ENCODE data around the gene PDE3A. TPM values are rescaled to one million over a fixed set of nuclear protein-coding genes. Genes with fewer than 3 reads are reported as not detected.

Gene PDE3A
- total RNA-seq, 4 donors from 2014 or later = 7.7 to 75.8 (median 18.7) TPM

DNA sequence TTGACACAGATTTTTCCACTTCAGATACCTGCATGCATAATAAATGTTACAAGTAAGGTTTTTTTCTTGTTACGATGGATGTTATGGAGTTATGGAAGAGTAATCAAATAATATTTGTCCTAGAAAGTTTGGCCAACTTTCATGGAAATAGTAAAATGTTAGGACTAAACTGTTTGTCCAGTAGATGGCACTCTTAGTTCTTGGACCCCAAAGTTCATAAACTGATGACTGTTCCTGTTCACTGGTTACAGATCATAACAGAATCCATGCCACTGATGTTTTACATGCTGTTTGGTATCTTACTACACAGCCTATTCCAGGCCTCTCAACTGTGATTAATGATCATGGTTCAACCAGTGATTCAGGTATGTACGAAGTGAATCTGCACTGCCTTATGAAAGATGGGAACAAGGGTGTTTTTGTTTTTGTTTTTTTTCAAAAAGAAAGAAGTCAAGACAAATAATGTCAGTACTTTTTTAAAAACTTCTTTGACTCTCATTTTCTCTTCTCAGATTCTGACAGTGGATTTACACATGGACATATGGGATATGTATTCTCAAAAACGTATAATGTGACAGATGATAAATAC is 278.0 kb downstream of the PDE3A start:
- intact Hi-C loops (cut with DNase I; ENCODE audit: low total_unique reads) = no loop called here
- Histone ChIP-seq H3K9me3 (no peaks in the 10 kb centered on the region), H3K27me3 (no peaks in the 10 kb centered on the region), H3K4me1 (no peaks in the 10 kb centered on the region), H3K36me3 (no peaks in the 10 kb centered on the region), H3K27ac (no peak overlapping the region), H3K4me3 (no peak overlapping the region)
- no peak for DNase-seq
- TF ChIP-seq POLR2A (IDR thresholded peaks at IDR 0.05) = no peak
- TF ChIP-seq, protein P1, sequence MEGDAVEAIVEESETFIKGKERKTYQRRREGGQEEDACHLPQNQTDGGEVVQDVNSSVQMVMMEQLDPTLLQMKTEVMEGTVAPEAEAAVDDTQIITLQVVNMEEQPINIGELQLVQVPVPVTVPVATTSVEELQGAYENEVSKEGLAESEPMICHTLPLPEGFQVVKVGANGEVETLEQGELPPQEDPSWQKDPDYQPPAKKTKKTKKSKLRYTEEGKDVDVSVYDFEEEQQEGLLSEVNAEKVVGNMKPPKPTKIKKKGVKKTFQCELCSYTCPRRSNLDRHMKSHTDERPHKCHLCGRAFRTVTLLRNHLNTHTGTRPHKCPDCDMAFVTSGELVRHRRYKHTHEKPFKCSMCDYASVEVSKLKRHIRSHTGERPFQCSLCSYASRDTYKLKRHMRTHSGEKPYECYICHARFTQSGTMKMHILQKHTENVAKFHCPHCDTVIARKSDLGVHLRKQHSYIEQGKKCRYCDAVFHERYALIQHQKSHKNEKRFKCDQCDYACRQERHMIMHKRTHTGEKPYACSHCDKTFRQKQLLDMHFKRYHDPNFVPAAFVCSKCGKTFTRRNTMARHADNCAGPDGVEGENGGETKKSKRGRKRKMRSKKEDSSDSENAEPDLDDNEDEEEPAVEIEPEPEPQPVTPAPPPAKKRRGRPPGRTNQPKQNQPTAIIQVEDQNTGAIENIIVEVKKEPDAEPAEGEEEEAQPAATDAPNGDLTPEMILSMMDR (IDR thresholded peaks at IDR 0.05) = peak in 3 of 4 experiments; percentile 18 to 38 (median 34)

DNA sequence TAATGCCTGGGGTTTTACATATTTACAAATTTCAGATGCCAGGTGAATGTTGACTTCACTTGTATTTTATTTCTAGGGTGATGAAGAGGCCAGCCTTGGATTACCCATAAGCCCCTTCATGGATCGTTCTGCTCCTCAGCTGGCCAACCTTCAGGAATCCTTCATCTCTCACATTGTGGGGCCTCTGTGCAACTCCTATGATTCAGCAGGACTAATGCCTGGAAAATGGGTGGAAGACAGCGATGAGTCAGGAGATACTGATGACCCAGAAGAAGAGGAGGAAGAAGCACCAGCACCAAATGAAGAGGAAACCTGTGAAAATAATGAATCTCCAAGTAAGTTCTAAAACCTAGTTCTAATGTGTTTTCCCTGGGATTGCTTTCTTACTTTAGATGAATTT is 285.5 kb downstream of the PDE3A start:
- Histone ChIP-seq H3K9me3 (no peaks in the 10 kb centered on the region), H3K4me1 (no peaks in the 10 kb centered on the region), H3K4me3 (no peak overlapping the region), H3K27me3 (no peaks in the 10 kb centered on the region), H3K27ac (no peak overlapping the region), H3K36me3 (no peaks in the 10 kb centered on the region)
- intact Hi-C loops (cut with DNase I; ENCODE audit: low total_unique reads) = no loop called here
- no peak for TF ChIP-seq POLR2A (IDR thresholded peaks at IDR 0.05)
- TF ChIP-seq, protein P1 (IDR thresholded peaks at IDR 0.05) = no peak
- DNase-seq = no peak

DNA sequence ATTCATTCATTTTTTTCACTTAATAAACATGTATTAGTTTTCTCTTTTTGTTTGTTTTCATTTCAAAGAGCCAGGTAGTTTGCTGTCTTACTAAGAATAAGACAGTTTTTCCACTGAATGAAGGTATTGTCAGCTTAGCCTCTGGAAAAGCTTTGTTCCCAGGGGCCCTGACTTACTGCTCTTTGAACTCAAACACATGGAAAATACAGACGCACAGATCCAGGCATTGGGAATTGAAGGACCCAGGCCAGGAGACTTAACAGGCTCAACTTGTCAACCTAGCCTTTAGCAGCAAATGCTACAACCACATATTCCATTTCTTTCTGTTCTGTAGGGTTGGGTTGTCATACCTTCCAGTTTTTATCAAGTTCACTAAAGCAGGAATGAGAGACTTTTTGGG is 288.3 kb downstream of the PDE3A start:
- no peak for TF ChIP-seq POLR2A (IDR thresholded peaks at IDR 0.05)
- no peaks in the 10 kb centered on the region for H3K36me3 ChIP-seq

DNA sequence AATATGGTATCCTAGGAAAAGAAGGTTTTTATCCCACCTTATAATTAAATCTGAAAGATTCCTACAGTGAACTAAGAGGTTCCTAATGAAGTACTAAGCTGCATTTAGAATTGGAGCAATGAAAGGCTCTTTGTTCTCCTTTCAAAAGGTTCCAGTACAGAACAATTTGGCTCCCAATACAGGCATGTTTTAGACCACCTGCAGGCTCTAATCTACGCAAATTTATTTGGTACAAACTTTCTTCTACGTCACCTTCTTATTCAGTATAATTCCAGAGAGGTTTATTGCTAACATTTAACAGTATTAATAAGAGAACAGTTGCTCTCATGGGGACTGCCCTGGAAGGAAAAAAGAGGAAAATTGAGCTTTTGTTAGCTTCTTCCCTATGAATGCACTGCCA is 289.2 kb downstream of the PDE3A start:
- TF ChIP-seq POLR2A (IDR thresholded peaks at IDR 0.05) = no peak
- TF ChIP-seq, protein P1 (IDR thresholded peaks at IDR 0.05) = no peak
- intact Hi-C loops (cut with DNase I; ENCODE audit: low total_unique reads) = no loop called here
- Histone ChIP-seq H3K4me3 (no peak overlapping the region), H3K27ac (no peak overlapping the region), H3K4me1 (no peaks in the 10 kb centered on the region), H3K36me3 (no peaks in the 10 kb centered on the region), H3K27me3 (no peaks in the 10 kb centered on the region), H3K9me3 (no peaks in the 10 kb centered on the region)
- no peak for DNase-seq

More for the DNA sequence above, 288.3 kb downstream of the PDE3A start:
- H3K27ac ChIP-seq = no peak overlapping the region
- no peaks in the 10 kb centered on the region for H3K27me3 ChIP-seq
- no peaks in the 10 kb centered on the region for H3K4me1 ChIP-seq
- H3K4me3 ChIP-seq = no peak overlapping the region
- no peak for DNase-seq
- intact Hi-C loops (cut with DNase I; ENCODE audit: low total_unique reads) = no loop called here
- H3K9me3 ChIP-seq = no peaks in the 10 kb centered on the region

DNA sequence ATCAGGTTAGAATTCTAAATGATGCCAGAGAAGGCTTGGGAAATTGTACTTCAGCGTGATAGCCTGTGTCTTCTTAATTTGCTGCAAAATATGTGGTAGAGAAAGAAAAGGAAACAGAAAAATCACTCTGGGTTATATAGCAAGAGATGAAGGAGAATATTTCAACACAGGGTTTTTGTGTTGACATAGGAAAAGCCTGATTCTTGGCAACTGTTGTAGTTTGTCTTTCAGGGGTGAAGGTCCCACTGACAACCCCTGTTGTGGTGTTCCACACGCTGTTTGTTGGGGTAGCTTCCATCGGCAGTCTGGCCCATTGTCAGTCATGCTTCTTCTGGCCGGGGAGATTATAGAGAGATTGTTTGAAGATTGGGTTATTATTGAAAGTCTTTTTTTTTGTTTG is 313.0 kb downstream of the PDE3A start:
- no peaks in the 10 kb centered on the region for H3K27me3 ChIP-seq
- DNase-seq = no peak
- TF ChIP-seq, protein P1 (IDR thresholded peaks at IDR 0.05) = no peak
- TF ChIP-seq POLR2A (IDR thresholded peaks at IDR 0.05) = no peak
- H3K4me3 ChIP-seq = no peak overlapping the region
- H3K36me3 ChIP-seq = no peaks in the 10 kb centered on the region
- intact Hi-C loops (cut with DNase I; ENCODE audit: low total_unique reads) = no loop called here
- no peak overlapping the region for H3K27ac ChIP-seq
- no peaks in the 10 kb centered on the region for H3K4me1 ChIP-seq
- peaks cover 0 to 3% of the 10 kb centered on the region in 2 donors for H3K9me3 ChIP-seq

DNA sequence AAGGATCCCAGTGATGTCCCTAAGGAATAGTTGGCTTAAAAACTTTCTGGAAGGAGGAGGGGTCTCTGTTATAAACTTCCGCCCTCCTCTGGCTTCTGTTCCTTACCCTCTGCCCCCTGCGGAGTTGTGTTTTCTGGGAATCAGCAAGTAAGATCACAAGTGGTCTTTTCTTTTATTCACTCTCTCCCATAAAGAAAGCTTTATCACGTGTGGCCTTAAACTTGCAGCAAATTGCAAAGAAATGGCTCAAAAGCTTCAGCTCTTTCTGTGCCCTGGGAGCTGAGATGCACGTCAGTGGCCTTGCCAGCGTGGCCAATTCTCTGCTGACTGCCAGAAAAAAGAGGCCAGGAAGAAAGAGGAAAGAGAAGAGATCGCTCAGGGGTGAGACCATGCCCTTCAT is 326.9 kb downstream of the PDE3A start, which contains the start of gene SLCO1C1:
Gene SLCO1C1, plus strand, starts transcription at position 101 of the 400 bp plus-strand sequence. CDS start 4,245 bp downstream, outside the sequence.
- DNase-seq = no peak
- intact Hi-C loops (cut with DNase I; ENCODE audit: low total_unique reads) = no loop called here
- Histone ChIP-seq H3K36me3 (no peaks in the 10 kb centered on the region), H3K9me3 (no peaks in the 10 kb centered on the region), H3K4me3 (no peak within 1 kb of the TSS), H3K27ac (no peak within 1 kb of the TSS), H3K4me1 (no peaks in the 10 kb centered on the region), H3K27me3 (no peaks in the 10 kb centered on the region)
- no peak for TF ChIP-seq POLR2A (IDR thresholded peaks at IDR 0.05)
- TF ChIP-seq, protein P1 (IDR thresholded peaks at IDR 0.05) = no peak
